PC-9 (cell line): Measurements from ENCODE around the gene TIMM9.

ENCODE experiments used
- CTCF ChIP-seq: fragments of 200-600 bp; sonication (generic); conservative IDR thresholded peaks from 2 replicates; pipeline ENCODE4 v1.6.1; 2017; ENCODE audit warnings: mixed run types, antibody characterized with exemption, mild to moderate bottlenecking, moderate library complexity
- EZH2 ChIP-seq: fragments of 200-600 bp; sonication (generic); IDR thresholded peaks from 2 replicates; pipeline ENCODE4 v1.8.0; 2017; ENCODE audit warnings: antibody characterized with exemption, low read depth

- no peak for TF ChIP-seq CTCF
- no peak for TF ChIP-seq EZH2
These were observed at the start of gene TIMM9, which contains the start of gene KIAA0586 for GRCh38 chr14:58427281-58428117.
